ENCODE data around the gene COMMD3.
A peak's percentile ranks its signal among the peaks of the same experiment; 100 is the strongest.
"Not testable (repeated sequence)": the region's sequence is repeated elsewhere in the genome, so short reads cannot be mapped to it uniquely, and the experiment has no call there.

COMMD3 gene

DNA sequence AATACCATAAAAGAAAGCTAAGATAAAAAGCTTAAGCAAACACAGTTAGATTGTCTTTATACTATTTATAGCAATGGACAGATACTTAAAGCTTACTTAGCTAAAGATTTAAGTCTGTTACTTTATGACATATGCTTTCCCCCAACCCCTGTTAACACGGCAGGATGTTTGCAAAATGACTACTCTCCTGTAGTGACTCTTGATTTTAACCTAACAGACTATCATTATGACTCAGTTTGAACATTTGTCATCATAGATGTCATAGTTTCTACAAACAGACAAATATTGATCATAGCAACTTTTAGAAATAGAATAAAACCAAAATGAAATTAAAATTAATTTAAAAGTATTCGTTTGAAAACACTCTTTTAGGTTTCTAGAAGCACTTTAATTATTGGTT, 7.8 kb upstream of the COMMD3 start:
- no peaks in the 10 kb centered on the region for H3K9me3 ChIP-seq (ENCODE audit: control insufficient read depth, insufficient read depth, low read depth, low read length)
- no peaks in the 10 kb centered on the region for H3K4me1 ChIP-seq (ENCODE audit: control insufficient read depth, insufficient read depth, low read length)
- H3K27me3 ChIP-seq (ENCODE audit: control insufficient read depth, insufficient read depth, low read length) = peaks cover 5% of the 10 kb centered on the region; the same call in 1 of the 2 replicates
- no peak overlapping the region for H3K4me3 ChIP-seq (ENCODE audit: low read depth, low read length)
- no peak overlapping the region for H3K27ac ChIP-seq (ENCODE audit: low read depth, low read length)
- no peak overlapping the region for H3K9ac ChIP-seq (ENCODE audit: low read length)
- no peaks in the 10 kb centered on the region for H3K36me3 ChIP-seq (ENCODE audit: control insufficient read depth, insufficient read depth, low read length)

DNA sequence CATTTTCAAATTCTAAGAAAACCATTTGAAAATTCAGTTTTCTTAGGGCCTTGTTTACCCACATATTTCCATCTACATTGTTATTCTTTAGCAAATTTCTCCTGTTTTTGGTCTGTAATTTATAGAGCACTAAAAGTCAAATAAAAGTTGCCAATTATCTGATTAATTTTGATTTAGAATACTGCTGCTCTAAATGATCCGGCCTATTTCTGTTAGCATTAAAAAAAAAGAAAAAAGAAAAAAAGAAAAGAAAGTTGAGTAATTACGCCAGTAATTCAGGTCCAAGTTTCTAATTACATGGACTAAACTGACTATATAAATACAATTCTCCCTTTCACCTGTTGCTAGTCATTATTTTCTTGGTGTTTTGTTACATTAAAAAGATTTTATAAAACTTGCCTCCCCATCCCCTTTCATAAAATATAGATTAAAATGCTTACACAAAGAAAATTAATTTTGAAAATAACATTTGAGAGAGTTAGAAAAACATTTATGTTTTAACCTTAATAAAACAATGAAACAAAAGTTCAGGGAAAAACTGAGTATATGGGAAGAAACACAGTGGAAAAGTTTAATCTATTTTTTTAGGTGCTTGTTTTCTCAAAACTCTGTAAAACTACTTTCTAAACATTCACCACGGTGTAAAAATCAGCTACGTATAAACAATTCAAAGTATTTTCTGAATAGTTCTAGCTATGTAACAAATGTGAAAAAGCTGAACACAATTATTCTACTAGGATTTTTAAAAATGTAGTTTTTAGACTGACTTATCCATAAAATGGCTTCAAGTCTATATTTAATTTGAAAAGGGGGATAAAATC, 6.8 kb upstream of the COMMD3 start:
- Histone ChIP-seq H3K27ac (ENCODE audit: low read depth, low read length) (no peak overlapping the region), H3K36me3 (ENCODE audit: control insufficient read depth, insufficient read depth, low read length) (no peaks in the 10 kb centered on the region), H3K9ac (ENCODE audit: low read length) (no peak overlapping the region), H3K4me1 (ENCODE audit: control insufficient read depth, insufficient read depth, low read length) (no peaks in the 10 kb centered on the region), H3K27me3 (ENCODE audit: control insufficient read depth, insufficient read depth, low read length) (peaks cover 15% of the 10 kb centered on the region), H3K9me3 (ENCODE audit: control insufficient read depth, insufficient read depth, low read depth, low read length) (no peaks in the 10 kb centered on the region), H3K4me3 (ENCODE audit: low read depth, low read length) (no peak overlapping the region)

- not testable (repeated sequence) for H3K9ac ChIP-seq (ENCODE audit: low read length); H3K4me1 ChIP-seq (ENCODE audit: control insufficient read depth, insufficient read depth, low read length); H3K27ac ChIP-seq (ENCODE audit: low read depth, low read length); H3K9me3 ChIP-seq (ENCODE audit: control insufficient read depth, insufficient read depth, low read depth, low read length); H3K4me3 ChIP-seq (ENCODE audit: low read depth, low read length); H3K36me3 ChIP-seq (ENCODE audit: control insufficient read depth, insufficient read depth, low read length)
- H3K27me3 ChIP-seq (ENCODE audit: control insufficient read depth, insufficient read depth, low read length) = peaks cover 21% of the 10 kb centered on the region
These were observed 6.2 kb upstream of the COMMD3 start for GRCh38 chr10:22310012-22310411.

DNA sequence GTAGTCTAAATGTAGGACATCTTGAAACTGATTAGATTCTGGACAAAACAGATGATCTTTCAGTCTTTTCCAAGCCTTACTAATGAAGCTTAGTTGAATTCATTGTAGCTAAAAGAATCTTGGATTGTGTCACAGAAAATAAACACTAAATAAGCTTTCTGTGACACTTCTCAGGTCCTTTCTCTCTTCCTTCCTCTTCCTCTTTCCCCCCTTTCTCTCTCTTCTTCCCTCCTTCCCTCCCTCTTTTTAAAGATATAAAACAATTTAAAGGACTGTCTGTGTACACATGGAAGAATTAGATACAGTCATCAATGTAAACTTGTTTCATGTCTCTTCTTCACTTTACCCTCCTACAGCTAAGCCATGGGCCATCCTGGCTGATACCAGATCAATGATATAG, 5.3 kb upstream of the COMMD3 start:
- no peaks in the 10 kb centered on the region for H3K4me1 ChIP-seq (ENCODE audit: control insufficient read depth, insufficient read depth, low read length)
- peaks cover 30% of the 10 kb centered on the region for H3K27me3 ChIP-seq (ENCODE audit: control insufficient read depth, insufficient read depth, low read length)
- no peak overlapping the region for H3K9ac ChIP-seq (ENCODE audit: low read length)
- H3K9me3 ChIP-seq (ENCODE audit: control insufficient read depth, insufficient read depth, low read depth, low read length) = no peaks in the 10 kb centered on the region
- no peak overlapping the region for H3K27ac ChIP-seq (ENCODE audit: low read depth, low read length)
- no peaks in the 10 kb centered on the region for H3K36me3 ChIP-seq (ENCODE audit: control insufficient read depth, insufficient read depth, low read length)
- H3K4me3 ChIP-seq (ENCODE audit: low read depth, low read length) = no peak overlapping the region

DNA sequence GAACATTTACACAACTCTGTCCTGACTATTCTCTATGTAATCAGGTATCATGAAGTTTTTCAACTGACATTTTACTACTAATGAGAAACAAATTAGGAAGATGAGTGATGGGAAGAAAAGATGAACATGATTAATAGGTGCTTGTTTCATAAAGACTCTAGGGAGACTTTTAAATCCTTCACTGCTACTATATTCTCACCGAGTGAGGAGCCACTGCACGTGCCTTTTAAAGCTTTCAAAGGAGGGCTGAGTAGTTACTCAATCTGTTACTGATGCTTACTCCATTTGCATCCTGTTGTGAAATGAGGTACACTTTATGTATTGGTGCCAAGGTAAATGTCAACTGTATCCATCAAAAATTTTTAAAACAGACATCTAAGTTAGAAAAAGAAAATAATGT, 1.3 kb upstream of the COMMD3 start:
- Histone ChIP-seq H3K4me3 (ENCODE audit: low read depth, low read length) (no peak overlapping the region), H3K9me3 (ENCODE audit: control insufficient read depth, insufficient read depth, low read depth, low read length) (no peaks in the 10 kb centered on the region), H3K27me3 (ENCODE audit: control insufficient read depth, insufficient read depth, low read length) (peaks cover 64% of the 10 kb centered on the region), H3K4me1 (ENCODE audit: control insufficient read depth, insufficient read depth, low read length) (peaks cover 18% of the 10 kb centered on the region), H3K9ac (ENCODE audit: low read length) (no peak overlapping the region), H3K27ac (ENCODE audit: low read depth, low read length) (no peak overlapping the region), H3K36me3 (ENCODE audit: control insufficient read depth, insufficient read depth, low read length) (no peaks in the 10 kb centered on the region)

GRCh38 chr10:22315455-22316285, 518 bp upstream of the COMMD3 start:
- no peaks in the 10 kb centered on the region for H3K9me3 ChIP-seq (ENCODE audit: control insufficient read depth, insufficient read depth, low read depth, low read length)
- H3K9ac ChIP-seq (ENCODE audit: low read length) = peak overlapping the region; percentile 67
- H3K4me1 ChIP-seq (ENCODE audit: control insufficient read depth, insufficient read depth, low read length) = peaks cover 21% of the 10 kb centered on the region
- H3K27ac ChIP-seq (ENCODE audit: low read depth, low read length) = no peak overlapping the region
- no peaks in the 10 kb centered on the region for H3K36me3 ChIP-seq (ENCODE audit: control insufficient read depth, insufficient read depth, low read length)
- H3K27me3 ChIP-seq (ENCODE audit: control insufficient read depth, insufficient read depth, low read length) = peaks cover 69% of the 10 kb centered on the region
- peak overlapping the region; percentile 88 for H3K4me3 ChIP-seq (ENCODE audit: low read depth, low read length)

DNA sequence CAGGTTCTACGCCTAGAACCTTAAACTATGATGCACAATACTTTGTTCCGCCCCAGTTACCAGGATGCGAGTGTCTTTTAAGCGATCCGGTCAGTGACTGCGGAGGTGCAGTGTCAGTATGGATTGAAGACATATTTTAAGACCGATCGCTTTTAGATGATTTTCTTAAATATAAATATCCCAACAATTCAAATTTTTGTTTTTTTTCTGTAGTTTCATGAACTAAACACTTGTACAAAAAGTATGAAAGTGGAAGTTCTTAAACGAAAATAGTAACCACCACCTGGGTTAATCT, 835 bp downstream of the COMMD3 start:
- peaks cover 21% of the 10 kb centered on the region for H3K4me1 ChIP-seq (ENCODE audit: control insufficient read depth, insufficient read depth, low read length)
- H3K9ac ChIP-seq (ENCODE audit: low read length) = peak overlapping the region; percentile 79
- H3K27ac ChIP-seq (ENCODE audit: low read depth, low read length) = no peak overlapping the region
- no peaks in the 10 kb centered on the region for H3K36me3 ChIP-seq (ENCODE audit: control insufficient read depth, insufficient read depth, low read length)
- H3K4me3 ChIP-seq (ENCODE audit: low read depth, low read length) = peak overlapping the region; percentile 88
- no peaks in the 10 kb centered on the region for H3K9me3 ChIP-seq (ENCODE audit: control insufficient read depth, insufficient read depth, low read depth, low read length)
- peaks cover 75% of the 10 kb centered on the region for H3K27me3 ChIP-seq (ENCODE audit: control insufficient read depth, insufficient read depth, low read length)

- H3K4me1 ChIP-seq (ENCODE audit: control insufficient read depth, insufficient read depth, low read length) = peaks cover 28% of the 10 kb centered on the region
- H3K4me3 ChIP-seq (ENCODE audit: low read depth, low read length) = no peak overlapping the region
- H3K27me3 ChIP-seq (ENCODE audit: control insufficient read depth, insufficient read depth, low read length) = peaks cover 84% of the 10 kb centered on the region
- H3K27ac ChIP-seq (ENCODE audit: low read depth, low read length) = no peak overlapping the region
- H3K36me3 ChIP-seq (ENCODE audit: control insufficient read depth, insufficient read depth, low read length) = no peaks in the 10 kb centered on the region
- no peaks in the 10 kb centered on the region for H3K9me3 ChIP-seq (ENCODE audit: control insufficient read depth, insufficient read depth, low read depth, low read length)
- no peak overlapping the region for H3K9ac ChIP-seq (ENCODE audit: low read length)
These were observed 1.8 kb downstream of the COMMD3 start for GRCh38 chr10:22317771-22318565.

DNA sequence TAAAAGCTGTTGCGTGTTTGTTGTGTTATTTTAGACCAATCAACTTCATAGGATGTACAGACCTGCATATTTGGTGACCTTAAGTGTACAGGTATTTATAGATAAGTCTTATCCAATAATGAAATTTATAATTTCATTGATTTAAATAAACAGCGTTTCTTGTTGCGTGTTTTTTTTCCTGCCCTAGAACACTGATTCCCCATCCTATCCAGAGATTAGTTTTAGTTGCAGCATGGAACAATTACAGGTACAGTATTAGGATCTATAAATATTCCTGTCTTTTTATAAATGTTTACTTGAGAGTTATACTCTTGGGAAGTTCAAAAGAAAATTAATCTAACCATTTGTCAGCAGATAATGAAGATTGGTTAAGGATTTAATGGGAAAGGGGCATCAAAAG, 2.6 kb downstream of the COMMD3 start:
- Histone ChIP-seq H3K9me3 (ENCODE audit: control insufficient read depth, insufficient read depth, low read depth, low read length) (no peaks in the 10 kb centered on the region), H3K4me3 (ENCODE audit: low read depth, low read length) (no peak overlapping the region), H3K27ac (ENCODE audit: low read depth, low read length) (no peak overlapping the region), H3K36me3 (ENCODE audit: control insufficient read depth, insufficient read depth, low read length) (no peaks in the 10 kb centered on the region), H3K4me1 (ENCODE audit: control insufficient read depth, insufficient read depth, low read length) (peaks cover 36% of the 10 kb centered on the region), H3K9ac (ENCODE audit: low read length) (no peak overlapping the region), H3K27me3 (ENCODE audit: control insufficient read depth, insufficient read depth, low read length) (peaks cover 84% of the 10 kb centered on the region)

GRCh38 chr10:22319547-22319979, 3.4 kb downstream of the COMMD3 start:
- H3K4me3 ChIP-seq (ENCODE audit: low read depth, low read length) = no peak overlapping the region
- no peak overlapping the region for H3K9ac ChIP-seq (ENCODE audit: low read length)
- no peak overlapping the region for H3K27ac ChIP-seq (ENCODE audit: low read depth, low read length)

More at GRCh38 chr10:22319547-22319979, 3.4 kb downstream of the COMMD3 start:
- no peaks in the 10 kb centered on the region for H3K9me3 ChIP-seq (ENCODE audit: control insufficient read depth, insufficient read depth, low read depth, low read length)
- no peaks in the 10 kb centered on the region for H3K36me3 ChIP-seq (ENCODE audit: control insufficient read depth, insufficient read depth, low read length)
- peaks cover 84% of the 10 kb centered on the region for H3K27me3 ChIP-seq (ENCODE audit: control insufficient read depth, insufficient read depth, low read length)
- H3K4me1 ChIP-seq (ENCODE audit: control insufficient read depth, insufficient read depth, low read length) = peaks cover 44% of the 10 kb centered on the region
